ACC112 (cell line): ENCODE measurements around the gene TIMM23.

Source experiments
- H2AFZ ChIP-seq: fragments of 200-600 bp; sonication (generic); one replicate; pipeline ENCODE4 v1.6.0; 2017; ENCODE audit warnings: antibody characterized with exemption, low read length; ENCODE audit not compliant: unreplicated experiment
- H3K27ac ChIP-seq: fragments of 200-600 bp; sonication (generic); 2 replicates; pipeline ENCODE4 v1.5.1; 2014; ENCODE audit warnings: low read depth, mild to moderate bottlenecking, antibody characterized with exemption, low read length, moderate library complexity
- H3K27me3 ChIP-seq: fragments of 200-600 bp; sonication (generic); 2 replicates; pipeline ENCODE4 v1.6.1; 2014; ENCODE audit warnings: mild to moderate bottlenecking, antibody characterized with exemption, low read length, moderate library complexity, mixed read lengths; ENCODE audit not compliant: insufficient read depth
- H3K36me3 ChIP-seq: fragments of 200-600 bp; sonication (generic); 2 replicates; pipeline ENCODE4 v1.6.1; 2016; ENCODE audit warnings: mild to moderate bottlenecking, antibody characterized with exemption, low read length, moderate library complexity, mixed read lengths; ENCODE audit not compliant: insufficient read depth
- H3K4me1 ChIP-seq: fragments of 200-600 bp; sonication (generic); one replicate; pipeline ENCODE4 v1.6.1; 2016; ENCODE audit warnings: low read length, mixed read lengths; ENCODE audit not compliant: insufficient read depth, unreplicated experiment, control insufficient read depth
- H3K4me3 ChIP-seq: fragments of 200-600 bp; sonication (generic); 2 replicates; pipeline ENCODE4 v1.5.1; 2014; ENCODE audit warnings: mild to moderate bottlenecking, low read depth, low read length
- H3K79me2 ChIP-seq: fragments of 200-600 bp; sonication (generic); one replicate; pipeline ENCODE4 v1.6.0; 2016; ENCODE audit warnings: low read length; ENCODE audit not compliant: control insufficient read depth, unreplicated experiment, insufficient read depth

Gene TIMM23

GRCh38 chr10:46022978-46023702 is 50.9 kb downstream of the TIMM23 start:
- no peaks in the 10 kb centered on the region for H3K36me3 ChIP-seq

GRCh38 chr10:46024948-46025347 is 52.7 kb downstream of the TIMM23 start:
- peak overlapping the region; percentile 93; the same call in 1 of the 2 replicates for H3K27ac ChIP-seq
- no peaks in the 10 kb centered on the region for H3K36me3 ChIP-seq
- no peak overlapping the region for H3K4me3 ChIP-seq
- H3K79me2 ChIP-seq, result peaks cover 89% of the 10 kb centered on the region
- peaks cover 73% of the 10 kb centered on the region for H3K4me1 ChIP-seq
- no peak overlapping the region for H2AFZ ChIP-seq
- H3K27me3 ChIP-seq, result no peaks in the 10 kb centered on the region

More at GRCh38 chr10:46022978-46023702, 50.9 kb downstream of the TIMM23 start:
- peak overlapping the region; percentile 93 for H3K27ac ChIP-seq
- H3K4me3 ChIP-seq, result peak overlapping the region; percentile 75
- no peaks in the 10 kb centered on the region for H3K27me3 ChIP-seq
- H3K79me2 ChIP-seq, result peaks cover 89% of the 10 kb centered on the region
- H2AFZ ChIP-seq, result no peak overlapping the region
- peaks cover 81% of the 10 kb centered on the region for H3K4me1 ChIP-seq

- Histone ChIP-seq H3K27me3 (no peaks in the 10 kb centered on the region), H3K4me3 (no peak overlapping the region), H2AFZ (no peak overlapping the region), H3K4me1 (peaks cover 68% of the 10 kb centered on the region), H3K27ac (peak overlapping the region; percentile 33; the same call in 1 of the 2 replicates), H3K79me2 (peaks cover 89% of the 10 kb centered on the region), H3K36me3 (no peaks in the 10 kb centered on the region)
Observed at GRCh38 chr10:46025406-46025805, 53.1 kb downstream of the TIMM23 start.

GRCh38 chr10:46026106-46026505 is 53.8 kb downstream of the TIMM23 start:
- H3K27me3 ChIP-seq, result no peaks in the 10 kb centered on the region
- H3K79me2 ChIP-seq, result peaks cover 82% of the 10 kb centered on the region
- no peak overlapping the region for H3K27ac ChIP-seq
- peaks cover 63% of the 10 kb centered on the region for H3K4me1 ChIP-seq
- H2AFZ ChIP-seq, result no peak overlapping the region
- H3K36me3 ChIP-seq, result no peaks in the 10 kb centered on the region
- H3K4me3 ChIP-seq, result no peak overlapping the region

GRCh38 chr10:46028584-46029460 is 56.5 kb downstream of the TIMM23 start:
- no peak overlapping the region for H2AFZ ChIP-seq
- no peaks in the 10 kb centered on the region for H3K27me3 ChIP-seq
- peak overlapping the region; percentile 87 for H3K4me3 ChIP-seq
- peak overlapping the region; percentile 72 for H3K27ac ChIP-seq
- H3K79me2 ChIP-seq, result peaks cover 65% of the 10 kb centered on the region
- peaks cover 49% of the 10 kb centered on the region for H3K4me1 ChIP-seq
- no peaks in the 10 kb centered on the region for H3K36me3 ChIP-seq

- no peaks in the 10 kb centered on the region for H3K27me3 ChIP-seq
- peak overlapping the region; percentile 72 for H3K27ac ChIP-seq
- H3K36me3 ChIP-seq, result no peaks in the 10 kb centered on the region
- peak overlapping the region; percentile 16 for H2AFZ ChIP-seq
- peak overlapping the region; percentile 87 for H3K4me3 ChIP-seq
- H3K4me1 ChIP-seq, result peaks cover 42% of the 10 kb centered on the region
- peaks cover 57% of the 10 kb centered on the region for H3K79me2 ChIP-seq
Observed at GRCh38 chr10:46029461-46030030, 57.3 kb downstream of the TIMM23 start.

GRCh38 chr10:46030091-46030937 is 58.0 kb downstream of the TIMM23 start, which contains the start of gene NCOA4:
Gene NCOA4 (minus strand): TSS chr10:46030623. CDS start chr10:46016680, 13,943 bp downstream.
- no peaks in the 10 kb centered on the region for H3K27me3 ChIP-seq
- peak within 1 kb of the TSS; percentile 72 for H3K27ac ChIP-seq
- peak within 1 kb of the TSS; percentile 97 for H2AFZ ChIP-seq
- H3K4me3 ChIP-seq, result peak within 1 kb of the TSS; percentile 87
- H3K4me1 ChIP-seq, result peaks cover 34% of the 10 kb centered on the region
- H3K79me2 ChIP-seq, result peaks cover 50% of the 10 kb centered on the region
- no peaks in the 10 kb centered on the region for H3K36me3 ChIP-seq

GRCh38 chr10:46031648-46032532 is 59.6 kb downstream of the TIMM23 start:
- no peaks in the 10 kb centered on the region for H3K36me3 ChIP-seq
- H3K27me3 ChIP-seq, result no peaks in the 10 kb centered on the region
- peaks cover 30% of the 10 kb centered on the region for H3K4me1 ChIP-seq
- H3K4me3 ChIP-seq, result no peak overlapping the region
- H3K27ac ChIP-seq, result no peak overlapping the region
- no peak overlapping the region for H2AFZ ChIP-seq
- peaks cover 34% of the 10 kb centered on the region for H3K79me2 ChIP-seq

GRCh38 chr10:46033602-46034011 is 61.3 kb downstream of the TIMM23 start:
- H3K36me3 ChIP-seq, result no peaks in the 10 kb centered on the region
- no peak overlapping the region for H2AFZ ChIP-seq
- no peaks in the 10 kb centered on the region for H3K27me3 ChIP-seq
- no peak overlapping the region for H3K27ac ChIP-seq
- no peak overlapping the region for H3K4me3 ChIP-seq
- H3K4me1 ChIP-seq, result peaks cover 17% of the 10 kb centered on the region
- H3K79me2 ChIP-seq, result peaks cover 18% of the 10 kb centered on the region
